Measurements from ENCODE around the gene ARL15. TPM values are rescaled to one million over a fixed set of nuclear protein-coding genes. Genes with fewer than 3 reads are reported as not detected.

ARL15 gene
- total RNA-seq, 2 donors from 2014 or later: 11.4 to 22.8 TPM

GRCh38 chr5:54220230-54221040, 89.9 kb downstream of the ARL15 start:
- TF ChIP-seq CTCF (IDR thresholded peaks at IDR 0.05): no peak
- H3K27ac ChIP-seq: no peak overlapping the region
- H3K36me3 ChIP-seq: no peaks in the 10 kb centered on the region
- H3K4me1 ChIP-seq: no peaks in the 10 kb centered on the region
- no peak for DNase-seq (ENCODE audit: low spot score)
- H3K4me3 ChIP-seq: no peak overlapping the region
- H3K27me3 ChIP-seq: no peaks in the 10 kb centered on the region
- no peaks in the 10 kb centered on the region for H3K9me3 ChIP-seq

GRCh38 chr5:54217826-54218503, 92.4 kb downstream of the ARL15 start:
- no peak for DNase-seq (ENCODE audit: low spot score)
- peak; percentile 65 to 87 for TF ChIP-seq CTCF (IDR thresholded peaks at IDR 0.05)

GRCh38 chr5:54215233-54215736, 95.1 kb downstream of the ARL15 start:
- TF ChIP-seq CTCF (IDR thresholded peaks at IDR 0.05): no peak
- Histone ChIP-seq H3K27me3 (no peaks in the 10 kb centered on the region), H3K4me3 (no peak overlapping the region), H3K9me3 (no peaks in the 10 kb centered on the region), H3K27ac (no peak overlapping the region), H3K36me3 (no peaks in the 10 kb centered on the region), H3K4me1 (no peaks in the 10 kb centered on the region)
- DNase-seq (ENCODE audit: low spot score): no peak

More at GRCh38 chr5:54217826-54218503, 92.4 kb downstream of the ARL15 start:
- no peak overlapping the region for H3K4me3 ChIP-seq
- no peaks in the 10 kb centered on the region for H3K4me1 ChIP-seq
- H3K9me3 ChIP-seq: no peaks in the 10 kb centered on the region
- no peak overlapping the region for H3K27ac ChIP-seq
- H3K36me3 ChIP-seq: no peaks in the 10 kb centered on the region
- no peaks in the 10 kb centered on the region for H3K27me3 ChIP-seq

GRCh38 chr5:54214722-54215121, 95.7 kb downstream of the ARL15 start:
- Histone ChIP-seq H3K4me3 (no peak overlapping the region), H3K36me3 (no peaks in the 10 kb centered on the region), H3K4me1 (no peaks in the 10 kb centered on the region), H3K27me3 (no peaks in the 10 kb centered on the region), H3K27ac (no peak overlapping the region), H3K9me3 (no peaks in the 10 kb centered on the region)
- no peak for DNase-seq (ENCODE audit: low spot score)
- no peak for TF ChIP-seq CTCF (IDR thresholded peaks at IDR 0.05)

GRCh38 chr5:54212331-54212730, 98.0 kb downstream of the ARL15 start:
- Histone ChIP-seq H3K4me1 (no peaks in the 10 kb centered on the region), H3K36me3 (no peaks in the 10 kb centered on the region), H3K27ac (no peak overlapping the region)

More at GRCh38 chr5:54212331-54212730, 98.0 kb downstream of the ARL15 start:
- no peak for TF ChIP-seq CTCF (IDR thresholded peaks at IDR 0.05)
- DNase-seq (ENCODE audit: low spot score): no peak
- Histone ChIP-seq H3K4me3 (no peak overlapping the region), H3K9me3 (no peaks in the 10 kb centered on the region), H3K27me3 (no peaks in the 10 kb centered on the region)
